K562 (cell line): Measurements from ENCODE around the gene IRAK3. TPM values are rescaled to one million over a fixed set of nuclear protein-coding genes. Genes with fewer than 3 reads are reported as not detected.

Source experiments
- ATAC-seq: fragments of 200-7000 bp; cut with Tn5 transposase; 3 replicates; pipeline ENCODE4 v1.9.1; 2020; ENCODE audit warnings: moderate library complexity
- BruUV-seq: library from RNA; stranded (reverse); fragments of 400-500 nt; replicated peaks from 2 replicates; lab custom pipeline; 2021; lab: Mats Ljungman, UMichigan
- CTCF ChIA-PET: fragments of 300-600 bp; formaldehyde crosslinking; extraction: SDS; loops from one replicate; lab custom pipeline; 2021; ENCODE audit warnings: low intra/inter-chr PET ratio; lab: Yijun Ruan, JAX
- POLR2A ChIA-PET: fragments of 300-600, 350-650 bp; sonication (Branson Sonifier 250); formaldehyde crosslinking; extraction: SDS; loops from one replicate; lab custom pipeline; 2021; ENCODE audit warnings: antibody characterized with exemption, inconsistent platforms; lab: Yijun Ruan, JAX
- DNase-seq, 4 experiments: peaks; one replicate each; pipeline versions ENCODE4 v3.0.0 to v3.0.0-alpha.2; 2011 to 2018; ENCODE audit warnings: low spot score in 3 of 4, mixed read lengths in 3 of 4; ENCODE audit errors: extremely low read depth in 1 of 4
- FAIRE-seq: peaks from 2 replicates; lab custom pipeline; 2011; peaks lifted over from hg19 to GRCh38; lab: Jason Lieb, UNC
- H2AFZ ChIP-seq: 2 replicates; pipeline ENCODE4 v1.6.0; 2011; ENCODE audit warnings: low read depth, low read length, control low read depth, inconsistent platforms
- H3K27ac ChIP-seq: fragments of 200-600 bp; 3 replicates; pipeline ENCODE4 v1.8.0; 2011; ENCODE audit warnings: low read depth, mild to moderate bottlenecking, control low read depth, inconsistent platforms, low read length, moderate library complexity, mixed read lengths; ENCODE audit errors: extremely low read depth
- H3K27me3 ChIP-seq, 2 experiments: fragments of 300-600 bp in 1 of 2; 2 replicates in 1 of 2; 3 replicates in 1 of 2; pipeline versions ENCODE4 v1.6.0 to v1.8.0; 2011; ENCODE audit warnings: inconsistent platforms in 2 of 2, low read length in 2 of 2, mild to moderate bottlenecking in 1 of 2, mixed read lengths in 1 of 2, moderate library complexity in 1 of 2; ENCODE audit not compliant: control insufficient read depth in 2 of 2, insufficient read depth in 2 of 2
- H3K36me3 ChIP-seq: fragments of 300-600 bp; 3 replicates; pipeline ENCODE4 v1.8.0; 2011; ENCODE audit warnings: mild to moderate bottlenecking, low read length, inconsistent platforms; ENCODE audit not compliant: control insufficient read depth, insufficient read depth
- H3K4me1 ChIP-seq, 2 experiments: fragments of 200-600 bp in 1 of 2; replicated peaks in 1 of 2; 2 replicates in 1 of 2; 3 replicates in 1 of 2; pipeline versions ENCODE4 v1.5.1 to v1.8.0; 2011; ENCODE audit warnings: inconsistent platforms in 2 of 2, low read length in 2 of 2, mild to moderate bottlenecking in 1 of 2, mixed read lengths in 1 of 2, moderate library complexity in 1 of 2; ENCODE audit not compliant: control insufficient read depth in 2 of 2, insufficient read depth in 2 of 2
- H3K4me2 ChIP-seq: 2 replicates; pipeline ENCODE4 v1.6.1; 2011; ENCODE audit warnings: low read length, control low read depth, inconsistent platforms, mixed read lengths; ENCODE audit not compliant: insufficient read depth
- H3K4me3 ChIP-seq: fragments of 200-600 bp; sonication (generic), shearing (Covaris generic); 2 replicates; pipeline ENCODE4 v1.5.1; 2016; ENCODE audit warnings: control low read depth, inconsistent platforms
- H3K79me2 ChIP-seq: fragments of 200-600 bp; 3 replicates; pipeline ENCODE4 v1.8.0; 2011; ENCODE audit warnings: low read length, inconsistent platforms; ENCODE audit not compliant: control insufficient read depth, insufficient read depth
- H3K9ac ChIP-seq, 2 experiments: 2 replicates each; pipeline versions ENCODE4 v1.6.0 to v1.6.1; 2011; ENCODE audit warnings: low read depth in 2 of 2, low read length in 2 of 2, control low read depth in 1 of 2, inconsistent platforms in 1 of 2, mild to moderate bottlenecking in 1 of 2, mixed read lengths in 1 of 2; ENCODE audit not compliant: insufficient read depth in 1 of 2
- H3K9me1 ChIP-seq: one replicate; pipeline ENCODE4 v1.6.0; 2011; ENCODE audit warnings: inconsistent platforms, mild to moderate bottlenecking, low read length, moderate library complexity; ENCODE audit not compliant: control insufficient read depth, insufficient read depth
- H3K9me3 ChIP-seq: replicated peaks from 2 replicates; pipeline ENCODE4 v1.5.1; 2011; ENCODE audit warnings: low read depth, low read length, inconsistent platforms; ENCODE audit not compliant: control insufficient read depth, insufficient read depth
- H4K20me1 ChIP-seq: replicated peaks from 2 replicates; pipeline ENCODE4 v1.6.1; 2011; ENCODE audit warnings: low read length, inconsistent platforms, mixed read lengths; ENCODE audit not compliant: control insufficient read depth, insufficient read depth
- HLTF ChIP-seq: fragments of 450-650 bp; IDR thresholded peaks from 2 replicates; pipeline ENCODE4 v1.6.1; 2016
- MXI1 ChIP-seq: IDR thresholded peaks from 2 replicates; pipeline ENCODE4 v1.6.1; 2011; ENCODE audit warnings: low read depth, mild to moderate bottlenecking, improper control_type of control experiment, low read length
- PHF8 ChIP-seq: fragments of 200-600 bp; sonication (generic); IDR thresholded peaks from 2 replicates; pipeline ENCODE4 v1.6.1; 2012; ENCODE audit warnings: mixed run types, mild to moderate bottlenecking, inconsistent platforms, low read length, moderate library complexity, borderline replicate concordance
- RBM22 ChIP-seq: fragments of 200-400 bp; formaldehyde crosslinking; IDR thresholded peaks from 2 replicates; pipeline ENCODE4 v1.6.1; 2018; ENCODE audit warnings: low read length, low read depth; ENCODE audit not compliant: poor library complexity, severe bottlenecking
- STAG1 ChIP-seq: sonication (generic); formaldehyde crosslinking; IDR thresholded peaks from 2 replicates; pipeline ENCODE4 v1.5.0; 2020; ENCODE audit warnings: missing genetic modification reagents, borderline replicate concordance
- TCF7L2 ChIP-seq: fragments of 150-350 bp; IDR thresholded peaks from 2 replicates; pipeline ENCODE4 v1.6.1; 2016; ENCODE audit warnings: low read depth, mild to moderate bottlenecking, low read length, moderate library complexity
- ZFP36 ChIP-seq: fragments of 150-350 bp; IDR thresholded peaks from 2 replicates; pipeline ENCODE4 v1.6.1; 2018; ENCODE audit warnings: low read length, low read depth; ENCODE audit not compliant: partially characterized antibody
- ZNF12 ChIP-seq: sonication (generic); formaldehyde crosslinking; IDR thresholded peaks from 2 replicates; pipeline ENCODE4 v1.4.0; 2020; ENCODE audit warnings: mild to moderate bottlenecking, missing genetic modification reagents
- ZNF134 ChIP-seq: fragments of 250-450 bp; sonication (Bioruptor Pico); conservative IDR thresholded peaks from 2 replicates; pipeline ENCODE4 v1.4.0; 2020
- ZNF408 ChIP-seq: fragments of 250-450 bp; sonication (Bioruptor Pico); IDR thresholded peaks from 2 replicates; pipeline ENCODE4 v1.4.0; 2020; ENCODE audit warnings: low read depth, mild to moderate bottlenecking, moderate library complexity
- WGBS: fragments of 100-300 bp; shearing (Covaris generic); methylation state at CpG from one replicate; pipeline ENCODE4 v1.1.6; 2016; ENCODE audit warnings: low coverage, mixed read lengths; ENCODE audit not compliant: insufficient coverage; ENCODE audit errors: missing lambda C conversion rate; 5-methylcytosine and 5-hydroxymethylcytosine counted together
- in situ Hi-C: fragments of 300-500 bp; cut with MboI; formaldehyde crosslinking; loops from 4 replicates; pipeline ENCODE4 v1.15.0; 2018; ENCODE audit warnings: inconsistent platforms, mixed read lengths
- intact Hi-C: fragments of 100-400 bp; cut with micrococcal nuclease; formaldehyde crosslinking; loops from 2 replicates; pipeline ENCODE4 v1.14.2; 2022
- polyA plus RNA-seq, 8 experiments: library from polyadenylated mRNA; depleted of rRNA in 4 of 8; stranded (reverse) in 5 of 8; unstranded in 3 of 8; fragments of >200 nt; fragmentation: Nextera tagmentation in 2 of 8; fragmentation: Illumina TruSeq in 1 of 8; extraction: Ambion mirVana in 2 of 8; extraction: Trizol in 1 of 8; gene quantifications; 2 replicates each; pipeline versions ENCODE4 v1.2.1 to v1.2.3, GENCODE V29; 2011 to 2014; ENCODE audit warnings: inconsistent platforms in 1 of 8, missing spikeins in 1 of 8
- total RNA-seq, 7 experiments: library from RNA; depleted of rRNA in 6 of 7; stranded (reverse); fragments of >200 nt in 6 of 7; fragmentation: Illumina TruSeq in 2 of 7; extraction: Trizol in 2 of 7; gene quantifications; 2 replicates each; pipeline versions ENCODE4 v1.2.1 to v1.2.3, GENCODE V29; 2011 to 2021; ENCODE audit warnings: low replicate concordance in 1 of 7
- TF ChIP-seq, protein P1 (sequence below): sonication (generic); formaldehyde crosslinking; IDR thresholded peaks from 2 replicates; pipeline ENCODE4 v1.8.0; 2022; ENCODE audit warnings: missing genetic modification reagents, mild to moderate bottlenecking, borderline replicate concordance
- TF ChIP-seq, protein P2 (sequence below): fragments of 250-450 bp; sonication (Bioruptor Pico); IDR thresholded peaks from 2 replicates; pipeline ENCODE4 v1.5.0; 2021; ENCODE audit warnings: mild to moderate bottlenecking, borderline replicate concordance

The IRAK3 gene
- total and polyA plus RNA-seq, 9 of the 15 experiments (the other 6 are each of a cell fraction or from before 2014, with no cell fraction given), result 0.06 to 0.09 (median 0.07) TPM; not detected in 6

DNA sequence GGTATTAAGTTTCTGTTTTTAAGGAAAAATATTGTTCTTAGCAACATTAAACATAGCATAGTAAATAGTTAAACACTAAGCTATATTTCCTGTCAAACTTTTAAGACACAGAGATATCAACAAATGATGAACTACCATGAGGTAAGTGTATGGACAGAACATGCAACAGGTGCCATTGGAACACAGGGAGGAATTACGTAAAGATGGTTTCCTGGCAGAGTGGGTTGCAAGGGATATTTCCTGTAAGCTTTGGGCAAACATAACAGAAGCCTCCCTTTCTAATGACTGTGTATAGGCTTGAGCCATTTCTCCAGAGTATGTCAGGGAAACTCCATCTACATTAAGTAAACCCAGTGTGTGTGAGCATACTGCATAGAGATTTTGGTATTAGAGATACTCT, 81.6 kb downstream of the IRAK3 start:
- DNase-seq (no peak), FAIRE-seq (no peak), ATAC-seq (no peak)
- Histone ChIP-seq H3K9me3 (no peaks in the 10 kb centered on the region), H3K27ac (no peak overlapping the region), H3K9ac (no peak overlapping the region), H2AFZ (no peak overlapping the region), H3K9me1 (no peaks in the 10 kb centered on the region), H3K79me2 (no peaks in the 10 kb centered on the region), H3K36me3 (no peaks in the 10 kb centered on the region), H3K4me1 (no peaks in the 10 kb centered on the region; a peak in 2 of 5 replicates), H3K27me3 (peaks cover 0 to 2% of the 10 kb centered on the region in 2 experiments; a peak in 2 of 5 replicates), H3K4me3 (no peak overlapping the region), H4K20me1 (no peaks in the 10 kb centered on the region), H3K4me2 (no peak overlapping the region)
- ChIA-PET CTCF (no interaction called here), POLR2A (no interaction called here)
- no TSS peak for BruUV-seq
- WGBS, result 7% methylated on average over 1 of the region's 1 CpG
- in situ Hi-C loops (no loop called here), intact Hi-C loops (loop anchor here (5.0 kb wide), 2 partner anchors 77 to 422 kb away; no protein-coding TSS in a partner anchor)
- TF ChIP-seq ZFP36 (no peak), HLTF (no peak), TCF7L2 (no peak), RBM22 (no peak), PHF8 (no peak), STAG1 (no peak), ZNF12 (no peak), MXI1 (no peak), ZNF134 (CRISPR knock-in tag) (no peak), ZNF408 (CRISPR knock-in tag) (no peak)
- TF ChIP-seq, protein P1, sequence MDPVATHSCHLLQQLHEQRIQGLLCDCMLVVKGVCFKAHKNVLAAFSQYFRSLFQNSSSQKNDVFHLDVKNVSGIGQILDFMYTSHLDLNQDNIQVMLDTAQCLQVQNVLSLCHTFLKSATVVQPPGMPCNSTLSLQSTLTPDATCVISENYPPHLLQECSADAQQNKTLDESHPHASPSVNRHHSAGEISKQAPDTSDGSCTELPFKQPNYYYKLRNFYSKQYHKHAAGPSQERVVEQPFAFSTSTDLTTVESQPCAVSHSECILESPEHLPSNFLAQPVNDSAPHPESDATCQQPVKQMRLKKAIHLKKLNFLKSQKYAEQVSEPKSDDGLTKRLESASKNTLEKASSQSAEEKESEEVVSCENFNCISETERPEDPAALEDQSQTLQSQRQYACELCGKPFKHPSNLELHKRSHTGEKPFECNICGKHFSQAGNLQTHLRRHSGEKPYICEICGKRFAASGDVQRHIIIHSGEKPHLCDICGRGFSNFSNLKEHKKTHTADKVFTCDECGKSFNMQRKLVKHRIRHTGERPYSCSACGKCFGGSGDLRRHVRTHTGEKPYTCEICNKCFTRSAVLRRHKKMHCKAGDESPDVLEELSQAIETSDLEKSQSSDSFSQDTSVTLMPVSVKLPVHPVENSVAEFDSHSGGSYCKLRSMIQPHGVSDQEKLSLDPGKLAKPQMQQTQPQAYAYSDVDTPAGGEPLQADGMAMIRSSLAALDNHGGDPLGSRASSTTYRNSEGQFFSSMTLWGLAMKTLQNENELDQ (CRISPR knock-in tag), result no peak
- TF ChIP-seq, protein P2, sequence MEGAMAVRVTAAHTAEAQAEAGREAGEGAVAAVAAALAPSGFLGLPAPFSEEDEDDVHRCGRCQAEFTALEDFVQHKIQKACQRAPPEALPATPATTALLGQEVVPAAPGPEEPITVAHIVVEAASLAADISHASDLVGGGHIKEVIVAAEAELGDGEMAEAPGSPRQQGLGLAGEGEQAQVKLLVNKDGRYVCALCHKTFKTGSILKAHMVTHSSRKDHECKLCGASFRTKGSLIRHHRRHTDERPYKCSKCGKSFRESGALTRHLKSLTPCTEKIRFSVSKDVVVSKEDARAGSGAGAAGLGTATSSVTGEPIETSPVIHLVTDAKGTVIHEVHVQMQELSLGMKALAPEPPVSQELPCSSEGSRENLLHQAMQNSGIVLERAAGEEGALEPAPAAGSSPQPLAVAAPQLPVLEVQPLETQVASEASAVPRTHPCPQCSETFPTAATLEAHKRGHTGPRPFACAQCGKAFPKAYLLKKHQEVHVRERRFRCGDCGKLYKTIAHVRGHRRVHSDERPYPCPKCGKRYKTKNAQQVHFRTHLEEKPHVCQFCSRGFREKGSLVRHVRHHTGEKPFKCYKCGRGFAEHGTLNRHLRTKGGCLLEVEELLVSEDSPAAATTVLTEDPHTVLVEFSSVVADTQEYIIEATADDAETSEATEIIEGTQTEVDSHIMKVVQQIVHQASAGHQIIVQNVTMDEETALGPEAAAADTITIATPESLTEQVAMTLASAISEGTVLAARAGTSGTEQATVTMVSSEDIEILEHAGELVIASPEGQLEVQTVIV (CRISPR knock-in tag), result no peak
